Left hindlimb (tissue), 1 donor: ENCODE measurements around the gene GIGYF2.
"Not testable (repeated sequence)": the region's sequence is repeated elsewhere in the genome, so short reads cannot be mapped to it uniquely, and the experiment has no call there.

ENCODE experiments used
- DNase-seq: peaks from one replicate; pipeline ENCODE4 v3.0.0-alpha.2; 2018

The GIGYF2 gene

GRCh38 chr2:232831496-232831895 lies 134.4 kb downstream of the GIGYF2 start:
- DNase-seq, result no peak

- no peak for DNase-seq
These were observed 136.7 kb downstream of the GIGYF2 start for GRCh38 chr2:232833830-232834229.

- no peak for DNase-seq
These were observed 138.6 kb downstream of the GIGYF2 start for GRCh38 chr2:232835687-232836208.

GRCh38 chr2:232836934-232837333 lies 139.8 kb downstream of the GIGYF2 start:
- no peak for DNase-seq

- no peak for DNase-seq
These were observed 141.3 kb downstream of the GIGYF2 start for GRCh38 chr2:232838406-232838874.

GRCh38 chr2:232839411-232840079 lies 142.4 kb downstream of the GIGYF2 start:
- DNase-seq, result no peak

- no peak for DNase-seq
These were observed 145.6 kb downstream of the GIGYF2 start for GRCh38 chr2:232842689-232843088.

- no peak for DNase-seq
These were observed 146.7 kb downstream of the GIGYF2 start for GRCh38 chr2:232843834-232844233.

GRCh38 chr2:232846055-232846454 lies 148.9 kb downstream of the GIGYF2 start:
- DNase-seq, result no peak

- no peak for DNase-seq
These were observed 152.9 kb downstream of the GIGYF2 start for GRCh38 chr2:232850039-232850438.

- not testable (repeated sequence) for DNase-seq
These were observed 154.9 kb downstream of the GIGYF2 start for GRCh38 chr2:232852081-232852480.

- no peak for DNase-seq
These were observed 155.5 kb downstream of the GIGYF2 start for GRCh38 chr2:232852676-232853075.

GRCh38 chr2:232854082-232854481 lies 157.0 kb downstream of the GIGYF2 start:
- no peak for DNase-seq

- no peak for DNase-seq
These were observed 160.0 kb downstream of the GIGYF2 start for GRCh38 chr2:232857158-232857563.

GRCh38 chr2:232859385-232859916 lies 162.3 kb downstream of the GIGYF2 start:
- DNase-seq, result no peak

- DNase-seq, result no peak
These were observed 163.6 kb downstream of the GIGYF2 start for GRCh38 chr2:232860593-232861241.

- DNase-seq, result no peak
These were observed 164.2 kb downstream of the GIGYF2 start for GRCh38 chr2:232861353-232861752.

- DNase-seq, result no peak
These were observed 166.9 kb downstream of the GIGYF2 start for GRCh38 chr2:232863996-232864395.

GRCh38 chr2:232865165-232865564 lies 168.0 kb downstream of the GIGYF2 start:
- DNase-seq, result no peak

GRCh38 chr2:232866104-232866503 lies 169.0 kb downstream of the GIGYF2 start:
- no peak for DNase-seq

GRCh38 chr2:232869138-232870017 lies 172.2 kb downstream of the GIGYF2 start:
- DNase-seq, result no peak

- DNase-seq, result peak; percentile 63
These were observed 173.1 kb downstream of the GIGYF2 start, which contains the start of gene SNORC for GRCh38 chr2:232870018-232870765. TSS of gene SNORC (plus strand) at chr2:232870264. CDS start at chr2:232870342, 78 bp downstream.
